ENCODE measurements around the gene HIVEP3.

HIVEP3 gene

DNA sequence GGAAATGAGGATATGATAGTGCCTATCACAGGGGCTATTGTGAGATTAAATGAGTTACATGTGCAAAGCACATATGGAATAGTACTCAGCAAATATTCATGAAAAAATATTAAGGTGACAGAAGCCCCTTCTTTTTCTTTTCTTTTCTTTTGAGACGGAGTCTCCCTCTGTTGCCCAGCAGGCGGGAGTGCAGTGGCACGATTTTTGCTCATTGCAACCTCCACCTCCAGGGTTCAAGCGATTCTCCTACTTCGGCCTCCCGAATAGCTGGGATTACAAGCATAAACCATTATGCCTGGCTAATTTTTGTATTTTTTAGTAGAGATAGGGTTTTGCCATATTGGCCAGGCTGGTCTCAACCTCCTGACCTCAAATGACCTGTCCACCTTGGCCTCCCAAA, 139.4 kb downstream of the HIVEP3 start:
- DNase-seq = no peak

DNA sequence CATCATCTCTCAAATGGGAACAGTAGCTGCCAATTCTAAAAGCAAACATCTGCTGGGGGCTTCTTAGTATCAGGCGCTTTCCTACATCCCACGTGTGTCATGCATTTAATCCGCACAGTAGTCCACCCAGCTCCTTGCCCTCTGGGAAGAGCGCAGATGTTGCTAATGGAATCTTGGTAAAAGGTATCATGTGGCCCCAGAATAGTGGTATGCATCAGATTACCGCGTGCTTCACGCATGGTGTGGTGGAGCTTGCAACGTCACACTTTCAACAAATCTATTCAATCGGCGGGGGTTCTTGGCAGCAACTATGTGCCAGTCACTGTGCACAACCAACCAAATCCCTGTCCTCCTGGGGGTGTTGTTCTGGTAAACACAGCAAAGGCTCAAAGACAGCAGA, 141.0 kb downstream of the HIVEP3 start:
- no peak for DNase-seq

DNA sequence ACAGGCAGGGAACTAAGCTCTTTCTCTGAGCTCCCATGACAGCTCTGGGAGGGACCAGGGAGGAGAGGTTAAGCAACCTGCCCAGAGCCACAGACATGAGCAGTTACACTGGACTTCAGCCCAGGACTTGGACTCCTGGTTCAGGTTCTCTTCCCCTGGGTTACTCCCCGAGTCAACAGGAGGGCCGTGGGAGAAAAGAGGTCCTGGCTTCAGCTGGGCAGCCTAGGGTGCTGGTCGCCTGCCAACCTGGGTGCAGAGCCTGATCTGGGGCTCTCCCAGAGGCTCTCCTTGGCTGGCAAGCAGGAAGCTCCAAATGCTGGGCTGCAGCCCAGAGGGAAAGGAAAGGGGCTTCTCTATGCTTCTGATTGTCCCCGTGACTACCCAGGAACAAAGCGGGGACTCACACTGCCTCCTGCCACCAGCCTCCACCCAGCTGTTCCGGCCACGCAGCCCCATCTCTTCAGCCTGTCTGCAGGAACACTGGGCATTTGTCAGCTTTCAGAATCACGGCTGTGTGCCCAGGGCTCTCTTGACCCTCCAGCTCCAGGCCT, 141.8 kb downstream of the HIVEP3 start:
- no peak for DNase-seq

DNA sequence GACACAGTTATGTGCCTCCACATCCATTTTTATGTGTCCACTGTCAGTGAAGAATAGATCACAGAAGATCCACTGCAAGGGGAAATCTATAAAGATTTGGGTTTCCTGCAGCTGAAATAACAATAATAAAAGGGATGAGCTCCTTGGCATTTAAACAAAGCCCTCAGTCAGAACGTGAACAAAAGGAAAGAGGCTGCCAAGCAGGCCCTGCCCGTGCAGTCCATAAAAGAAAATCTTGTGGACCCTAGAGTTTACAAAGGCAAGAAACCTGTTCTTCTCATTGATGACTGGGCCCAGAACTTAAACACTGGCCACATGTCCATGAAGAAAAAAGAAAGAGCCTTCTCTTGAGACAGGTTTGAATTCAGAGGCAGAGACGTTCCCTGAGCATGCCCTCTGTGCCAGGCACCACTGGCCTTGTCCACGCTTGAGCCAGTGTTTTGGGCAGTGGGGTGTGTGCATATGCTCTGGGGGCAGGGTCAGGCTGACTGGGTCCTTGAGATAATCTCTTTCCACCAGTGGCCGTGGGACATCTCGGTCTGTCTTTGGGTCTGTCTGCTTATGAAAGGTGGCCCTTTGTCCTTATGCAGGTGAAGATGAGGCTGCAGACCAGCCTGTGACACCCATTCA, 142.7 kb downstream of the HIVEP3 start:
- no peak for DNase-seq

DNA sequence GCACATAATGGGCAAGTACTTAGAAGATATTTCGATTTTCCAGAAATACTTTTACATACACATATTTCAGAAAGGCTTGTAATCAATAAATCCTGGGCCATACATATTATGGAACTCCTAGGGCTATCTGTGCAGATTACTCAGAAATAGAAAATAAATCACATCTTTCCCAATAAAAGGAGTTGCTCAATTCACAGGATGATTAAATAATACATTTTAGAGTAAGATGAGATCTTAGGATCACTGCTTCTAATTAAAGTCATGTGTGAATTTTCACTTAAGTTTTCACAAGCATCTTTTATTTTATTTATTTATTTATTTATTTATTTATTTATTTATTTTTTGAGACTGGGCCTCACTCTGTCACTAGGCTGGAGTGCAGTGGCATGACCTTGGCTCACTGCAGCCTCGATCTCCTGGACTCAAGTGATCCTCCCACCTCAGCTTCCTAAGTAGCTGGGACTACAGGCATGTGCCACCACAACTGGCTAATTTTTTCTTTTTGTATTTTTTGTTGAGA, 144.2 kb downstream of the HIVEP3 start:
- DNase-seq = no peak

DNA sequence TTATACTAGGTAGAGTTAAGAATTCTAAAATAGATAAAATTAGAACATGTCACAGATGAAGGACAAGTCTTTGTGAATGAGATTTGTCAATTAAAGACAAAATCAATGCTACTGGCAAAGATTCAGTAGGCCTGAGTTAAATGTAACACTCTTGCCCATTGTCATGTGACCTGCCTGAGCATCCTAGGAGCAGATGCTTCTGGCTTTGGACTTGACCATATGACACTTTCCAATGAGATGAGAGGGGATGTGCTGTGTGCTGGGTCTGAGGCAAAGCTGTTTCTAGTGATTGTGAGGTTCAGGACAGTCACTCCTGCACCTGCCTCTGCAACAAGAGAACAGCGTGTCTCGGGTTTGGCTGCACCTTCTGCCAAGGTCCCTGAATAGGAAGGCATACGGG, 144.9 kb downstream of the HIVEP3 start:
- no peak for DNase-seq

DNA sequence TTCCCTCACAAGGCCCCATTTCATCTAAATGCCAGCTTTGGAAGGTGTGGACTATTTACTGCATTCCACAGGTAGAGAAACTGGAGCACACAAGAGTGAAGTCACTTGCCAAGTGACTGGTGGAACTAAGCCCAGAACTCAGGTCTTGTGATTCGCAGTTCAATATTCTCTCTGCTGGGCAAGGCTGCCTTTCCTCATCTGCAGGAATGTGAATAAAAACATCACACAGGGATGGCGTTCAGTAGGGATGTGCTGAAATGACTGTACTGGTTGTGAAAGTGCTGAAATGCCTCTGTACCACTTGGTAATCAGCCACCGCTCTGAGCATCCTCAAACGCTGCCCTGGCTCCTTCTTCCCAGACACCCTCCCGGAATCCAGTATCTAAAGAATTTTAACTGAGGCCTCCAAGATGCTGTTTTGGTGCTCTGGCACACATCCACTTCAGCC, 145.6 kb downstream of the HIVEP3 start:
- no peak for DNase-seq

DNA sequence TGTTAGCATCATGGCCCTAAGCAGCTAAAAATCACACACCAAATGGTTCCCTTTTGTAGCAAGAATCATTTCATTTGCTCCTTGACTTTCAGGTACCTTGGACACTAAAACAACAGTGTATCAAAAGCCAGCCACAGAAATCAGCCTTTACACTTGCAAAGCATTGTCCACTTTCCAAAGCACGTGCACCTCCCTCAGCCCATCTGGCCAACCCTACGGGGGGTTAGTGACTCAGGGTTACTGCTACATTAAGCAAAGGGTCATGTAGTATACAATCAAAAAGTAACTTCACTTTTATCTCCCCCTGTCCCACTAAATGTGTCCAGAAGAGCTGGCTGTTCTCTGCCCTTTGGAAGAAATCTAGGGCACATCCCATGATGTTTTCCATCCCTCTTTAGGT, 149.7 kb downstream of the HIVEP3 start:
- no peak for DNase-seq

DNA sequence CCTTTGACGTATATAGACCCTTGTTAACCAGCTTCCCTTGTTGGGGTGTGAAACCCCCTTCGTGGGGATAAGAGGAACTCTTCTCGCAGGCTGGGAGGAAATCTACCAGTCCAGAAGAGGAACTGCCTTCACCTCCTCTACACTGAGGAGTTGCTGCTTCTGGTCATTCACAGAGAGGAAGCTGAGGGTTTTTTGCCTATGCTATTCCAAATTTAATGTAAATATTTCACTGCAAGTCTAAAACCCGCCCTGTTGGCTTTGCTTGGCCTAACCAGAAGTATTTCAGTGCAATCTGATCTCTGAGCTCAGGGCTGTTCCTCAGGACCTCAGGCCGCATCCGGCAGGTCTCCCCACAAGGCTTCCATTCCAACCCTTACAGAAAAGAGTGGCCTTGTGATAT, 150.1 kb downstream of the HIVEP3 start:
- no peak for DNase-seq

DNA sequence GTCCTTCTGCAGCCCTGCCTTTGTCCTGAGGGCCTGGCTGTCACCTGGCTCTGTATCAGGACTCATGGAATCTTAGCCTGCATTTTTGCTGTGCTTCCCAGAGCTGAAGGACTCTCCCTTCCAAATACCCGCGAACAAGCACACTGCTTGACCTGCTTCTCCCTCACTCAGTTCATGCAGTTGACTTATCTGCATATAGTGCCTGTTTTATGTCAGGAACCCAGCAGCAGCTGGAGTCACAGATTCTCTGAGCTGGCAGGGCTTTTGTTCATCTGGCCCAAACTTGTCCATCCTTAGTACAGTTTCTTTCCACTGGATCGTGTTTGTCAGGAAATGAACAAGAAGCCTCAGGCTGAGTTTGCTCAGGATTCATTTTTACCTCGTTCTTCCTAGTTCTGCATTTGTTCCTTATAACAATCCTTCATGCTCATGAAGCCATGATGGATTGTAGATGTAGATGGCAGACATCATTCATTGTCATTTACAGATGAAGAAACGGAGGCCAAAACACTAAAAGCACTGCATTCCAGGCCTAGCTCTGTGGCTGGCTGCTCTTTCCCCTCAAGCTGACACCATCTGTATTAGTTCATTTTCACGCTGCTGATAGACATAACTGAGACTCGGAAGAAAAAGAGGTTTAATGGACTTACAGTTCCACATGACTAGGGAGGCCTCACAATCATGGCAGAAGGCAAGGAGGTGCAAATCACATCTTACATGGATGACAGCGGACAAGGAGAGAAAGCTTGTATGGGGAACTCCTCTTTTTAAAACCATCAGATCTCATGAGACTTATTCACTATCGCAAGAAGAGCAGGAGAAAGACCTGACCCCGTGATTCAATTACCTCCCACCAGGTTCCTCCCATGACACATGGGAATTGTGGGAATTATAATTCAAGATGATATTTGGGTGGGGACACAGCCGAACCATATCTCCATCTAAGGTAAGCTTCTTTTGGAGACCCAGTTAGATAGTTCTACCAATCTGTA, 150.9 kb downstream of the HIVEP3 start:
- DNase-seq = no peak

DNA sequence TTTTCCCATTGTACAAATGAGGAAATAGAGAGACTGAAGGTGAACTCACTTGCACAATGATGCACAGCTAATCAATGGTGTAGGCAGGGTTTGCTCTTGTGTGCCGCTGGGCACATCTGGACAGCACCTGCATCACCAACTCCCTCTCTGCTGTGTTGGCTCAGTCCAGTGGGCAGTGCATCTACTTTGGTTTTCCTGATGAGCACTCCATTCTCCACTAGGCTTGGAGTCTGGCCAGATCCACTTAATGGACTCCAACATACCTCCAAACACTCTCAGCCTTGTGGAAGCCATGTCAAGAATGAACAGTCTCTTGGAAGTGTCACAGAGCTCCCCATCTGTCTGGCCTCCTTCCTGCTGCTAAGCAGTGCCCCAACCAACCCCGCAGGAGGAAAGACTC, 152.2 kb downstream of the HIVEP3 start:
- DNase-seq = no peak

DNA sequence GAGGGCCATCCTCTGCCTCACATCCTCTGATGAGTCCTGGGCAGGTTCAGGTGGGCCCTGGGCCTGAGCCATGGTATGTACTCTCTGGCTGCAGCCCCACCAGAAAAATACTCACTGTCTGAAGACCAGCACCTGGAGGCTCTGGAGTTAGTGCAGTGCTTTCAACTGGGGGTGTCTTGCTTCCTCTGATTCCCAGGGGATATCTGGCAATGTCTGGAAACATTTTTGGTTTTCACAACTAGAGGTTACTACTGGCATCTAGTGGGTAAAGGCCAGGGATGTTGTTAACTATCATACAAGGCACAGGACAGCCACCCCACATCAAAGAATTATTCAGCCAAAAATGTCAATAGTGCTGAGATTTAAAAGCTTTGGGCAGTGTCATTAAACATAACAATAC, 152.7 kb downstream of the HIVEP3 start:
- DNase-seq = no peak

DNA sequence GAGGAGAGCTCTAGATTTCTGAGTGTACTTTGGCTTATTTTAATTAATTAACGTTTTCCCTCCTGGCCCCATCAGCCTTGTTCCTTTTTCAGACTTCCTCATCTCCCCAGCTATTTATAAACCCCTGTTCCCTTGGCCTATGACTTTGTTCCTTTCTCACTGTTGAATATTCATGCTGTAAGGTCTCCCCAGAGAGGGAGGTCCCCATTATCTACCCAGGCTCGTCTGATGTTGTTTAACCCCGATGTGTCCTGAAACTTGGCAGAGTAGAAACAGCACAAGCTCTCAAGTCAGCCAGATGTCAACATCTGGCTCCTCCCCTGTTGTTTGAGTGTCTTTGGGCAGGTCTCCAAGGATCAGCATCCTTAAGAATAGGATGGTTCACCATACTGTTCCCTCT, 153.6 kb downstream of the HIVEP3 start:
- no peak for DNase-seq

DNA sequence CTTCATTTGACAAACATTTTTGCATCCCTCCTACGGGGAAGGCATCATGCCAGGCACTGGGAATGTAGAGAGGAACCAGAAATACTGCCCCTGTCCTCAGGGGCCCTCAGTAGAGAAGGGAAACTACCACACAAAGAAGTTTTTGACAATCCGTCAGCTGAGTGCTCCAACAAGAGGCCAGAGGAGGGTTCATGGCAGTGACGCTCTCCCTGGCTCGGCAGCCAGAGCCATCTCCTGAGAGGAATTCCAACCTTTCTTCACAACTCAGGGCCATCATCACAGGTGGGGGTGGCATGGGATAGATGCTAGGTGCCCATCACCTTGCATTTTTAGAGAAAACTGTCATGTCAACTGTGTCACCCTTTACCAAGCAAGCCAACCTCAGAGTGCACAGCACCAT, 154.1 kb downstream of the HIVEP3 start:
- no peak for DNase-seq

DNA sequence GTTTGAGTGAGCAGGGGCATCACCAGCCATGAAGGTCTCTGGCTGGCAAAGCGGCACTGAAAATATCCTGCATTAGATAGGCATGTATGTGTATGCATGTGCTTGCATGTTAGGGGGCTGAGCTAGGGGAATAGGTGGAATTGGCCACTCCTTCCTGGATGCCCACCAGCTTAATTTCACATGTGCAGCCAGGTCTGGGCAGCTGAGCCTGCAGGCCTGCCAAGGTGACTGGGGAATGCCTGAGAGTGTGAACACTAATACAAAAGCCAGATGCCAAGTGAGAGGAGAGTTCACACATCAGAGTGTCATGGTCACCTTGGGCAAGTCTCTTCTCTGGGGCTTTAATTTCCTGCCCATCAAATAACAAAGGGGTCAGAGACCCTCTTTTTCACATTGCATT, 155.9 kb downstream of the HIVEP3 start:
- DNase-seq = no peak

DNA sequence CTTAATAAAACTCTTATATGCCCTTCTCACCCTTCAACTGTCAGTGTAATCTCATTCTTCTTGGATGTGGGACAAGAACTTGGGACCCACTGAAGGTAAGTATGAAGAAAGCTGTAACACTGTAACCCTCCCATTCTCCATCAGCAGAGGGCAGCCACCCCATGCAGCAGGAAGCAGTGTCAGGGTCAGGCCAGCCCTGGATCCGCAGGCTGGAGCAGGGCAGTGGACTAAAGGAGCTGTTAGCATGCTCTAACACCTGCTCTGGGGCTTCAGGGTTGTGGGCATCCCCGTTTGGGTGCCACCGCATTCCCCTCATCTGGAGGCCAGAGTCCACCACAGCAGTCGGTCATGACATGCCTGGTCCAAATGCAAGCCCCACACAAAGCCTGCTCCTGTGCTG, 156.5 kb downstream of the HIVEP3 start:
- no peak for DNase-seq

DNA sequence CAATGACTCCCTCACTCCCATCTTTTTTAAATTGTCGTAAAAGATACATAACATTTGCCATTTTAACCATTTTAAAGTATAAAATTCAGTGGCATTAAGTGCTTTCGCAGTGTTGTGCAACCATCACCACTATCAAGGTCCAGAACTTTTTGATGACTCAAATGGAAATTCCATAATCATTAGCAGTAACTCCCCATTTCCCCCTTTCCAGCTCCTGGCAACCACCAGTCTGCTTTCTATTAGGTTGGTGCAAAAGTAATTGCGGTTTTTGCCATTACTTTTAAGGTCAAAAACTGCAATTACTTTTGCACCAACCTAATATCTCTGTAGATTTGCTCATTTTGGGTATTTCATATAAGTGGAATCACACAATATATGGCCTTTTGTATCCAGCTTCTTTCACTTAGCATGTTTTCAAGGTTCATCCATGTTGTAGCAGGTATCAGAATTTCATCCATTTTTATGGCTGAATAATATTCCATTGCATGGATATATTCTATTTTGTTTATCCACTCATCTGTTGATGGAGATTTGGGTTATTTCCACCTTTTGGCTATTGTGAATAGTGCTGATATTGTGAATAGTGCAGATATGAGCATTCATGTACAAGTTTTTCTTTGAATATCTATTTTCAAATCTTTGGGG, 159.7 kb downstream of the HIVEP3 start:
- no peak for DNase-seq

DNA sequence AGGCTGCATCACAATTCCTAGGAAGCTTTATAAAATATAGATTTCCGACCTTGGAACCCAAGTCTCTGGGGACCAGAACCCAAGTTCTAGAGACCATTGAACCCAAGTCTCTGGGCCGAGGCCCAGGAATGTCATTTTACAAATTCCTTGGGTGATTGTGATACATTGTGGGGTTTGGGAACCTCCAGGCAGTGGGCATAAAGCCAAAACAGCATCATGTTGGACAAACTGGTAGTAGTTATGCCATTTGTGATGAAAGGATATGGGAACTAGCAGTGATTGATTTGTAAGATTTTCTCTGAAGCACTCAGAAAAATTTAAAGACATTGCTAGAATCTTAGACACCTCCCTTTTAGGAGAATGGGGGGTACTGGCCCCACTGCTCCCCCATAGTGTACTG, 160.2 kb downstream of the HIVEP3 start:
- no peak for DNase-seq

DNA sequence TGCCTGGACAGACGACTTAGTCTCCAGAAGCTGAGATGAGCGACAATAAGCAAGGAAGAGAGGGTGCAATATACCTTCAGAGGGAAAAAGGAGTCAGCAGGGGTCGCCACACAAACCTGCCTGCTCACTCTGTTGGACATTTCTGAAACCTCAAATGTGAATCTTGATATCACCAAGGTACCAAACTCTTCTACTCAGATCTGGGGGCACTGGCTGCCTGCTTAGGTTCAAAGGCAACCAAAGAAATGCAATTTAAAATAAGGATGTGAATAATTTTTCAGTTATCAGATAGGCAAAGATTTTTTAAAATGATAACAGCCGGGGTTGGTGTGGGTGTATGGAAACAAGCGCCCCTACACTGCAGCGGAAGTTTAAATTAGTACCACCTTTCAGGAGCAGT, 164.2 kb downstream of the HIVEP3 start:
- peak; percentile 64 for DNase-seq

DNA sequence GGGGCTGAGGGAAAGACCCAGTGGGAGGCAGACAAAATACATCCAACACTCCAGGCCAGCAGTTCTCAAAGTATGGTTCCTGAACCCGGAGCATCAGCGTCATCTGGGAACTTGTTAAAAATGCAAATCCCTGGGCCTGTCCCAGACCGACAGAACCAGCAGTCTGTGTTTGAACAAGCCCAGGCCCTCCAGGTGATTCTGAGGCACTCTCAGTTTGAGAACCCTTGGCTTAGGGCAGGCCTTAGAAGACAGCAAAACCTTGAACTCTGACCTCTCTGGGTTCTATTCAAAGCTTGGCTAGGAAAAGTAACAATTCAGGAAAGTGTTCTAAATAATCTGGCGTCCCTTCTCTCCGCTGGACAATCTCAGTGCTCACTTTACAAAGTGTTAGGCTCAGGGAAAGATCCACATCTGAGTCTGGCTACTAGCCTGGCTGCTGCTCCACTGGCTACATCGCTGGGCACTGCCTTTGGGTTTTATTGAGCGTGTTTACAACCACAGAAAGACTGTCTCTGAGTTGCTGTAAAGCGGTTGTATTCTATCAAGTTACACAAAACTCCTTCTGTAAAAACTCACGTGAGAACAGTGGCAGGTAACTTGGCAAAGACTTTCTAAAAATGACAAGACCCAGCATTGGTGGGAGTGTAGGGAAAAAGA, 166.1 kb downstream of the HIVEP3 start:
- DNase-seq = peak; percentile 53

DNA sequence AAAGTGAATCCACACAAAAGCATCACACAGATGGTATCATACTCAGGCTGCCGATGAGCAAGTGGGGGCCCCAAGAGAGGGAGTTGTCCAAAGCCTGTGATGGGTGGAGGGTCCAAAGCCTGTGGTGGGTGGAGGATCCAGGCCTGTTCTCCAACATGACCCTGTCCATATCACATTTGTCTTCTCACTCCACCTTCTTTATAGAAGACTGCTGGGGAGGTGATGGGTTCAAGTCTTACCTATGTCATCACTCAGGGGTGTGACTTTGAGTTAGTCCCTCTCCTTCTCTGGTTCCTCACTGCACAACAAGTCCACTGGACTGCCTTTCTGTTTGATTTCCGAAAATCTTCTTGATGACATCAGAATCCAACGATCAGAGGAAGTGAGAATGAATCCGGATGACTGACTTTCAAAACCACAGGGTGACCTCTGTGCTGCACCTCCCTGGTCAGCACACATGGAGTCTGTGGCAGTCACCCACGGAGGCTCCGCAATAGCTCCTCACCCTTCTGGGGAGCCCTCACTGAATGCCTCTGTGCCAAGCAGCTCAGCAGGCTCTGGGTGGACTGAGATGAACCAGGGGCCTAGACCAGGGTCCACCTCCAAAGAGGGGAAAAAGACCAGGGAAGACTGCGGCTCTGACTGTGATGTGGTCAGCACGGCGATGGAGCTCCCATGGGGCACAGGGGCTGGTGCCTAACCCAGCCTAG, 166.8 kb downstream of the HIVEP3 start:
- peak; percentile 32 for DNase-seq

All from stimulated activated CD4-positive, alpha-beta T cell treated with anti-CD3 and anti-CD28 coated beads, Interleukin-15, amount 100 ng/mL, for 24 hours (primary cell).